Activated T-cell treated with anti-CD3 and anti-CD28 coated beads, Interleukin-2, amount 50 U/mL, for 72 hours (primary cell): ENCODE measurements around the gene DIP2C. TPM values are rescaled to one million over a fixed set of nuclear protein-coding genes. Genes with fewer than 3 reads are reported as not detected.
"Not testable (repeated sequence)": the region's sequence is repeated elsewhere in the genome, so short reads cannot be mapped to it uniquely, and the experiment has no call there.

Source experiments
- ATAC-seq, 2 donors: fragments of 150-1000 bp; cut with Tn5 transposase; replicated peaks in 1 of 2; 2 replicates each; pipeline ENCODE4 v1.10.0; 2021; ENCODE audit warnings: moderate library complexity in 2 of 2, mild to moderate bottlenecking in 1 of 2
- DNase-seq, 2 donors: peaks; one replicate each; pipeline ENCODE4 v3.0.0; 2021 to 2022; ENCODE audit warnings: mixed read lengths in 1 of 2
- H3K27ac Mint-ChIP-seq: one replicate; pipeline ENCODE4 v1.8.0; 2022; ENCODE audit warnings: mild to moderate bottlenecking, moderate library complexity, mixed read lengths
- H3K27me3 Mint-ChIP-seq: one replicate; pipeline ENCODE4 v1.8.0; 2022; ENCODE audit warnings: low read depth, mixed read lengths
- H3K36me3 Mint-ChIP-seq, 2 donors: one replicate each; pipeline ENCODE4 v1.8.0; 2022; ENCODE audit warnings: mixed read lengths in 2 of 2, mild to moderate bottlenecking in 1 of 2; ENCODE audit not compliant: insufficient read depth in 2 of 2
- H3K4me1 Mint-ChIP-seq: one replicate; pipeline ENCODE4 v1.8.0; 2022; ENCODE audit warnings: low read depth, mixed read lengths
- H3K4me3 Mint-ChIP-seq, 2 donors: one replicate each; pipeline ENCODE4 v1.8.0; 2022; ENCODE audit warnings: mild to moderate bottlenecking in 2 of 2, mixed read lengths in 2 of 2, moderate library complexity in 2 of 2
- H3K9me3 Mint-ChIP-seq, 2 donors: one replicate each; pipeline ENCODE4 v1.8.0; 2022; ENCODE audit warnings: mixed read lengths in 2 of 2
- total RNA-seq, 2 donors: library from RNA; stranded (reverse); gene quantifications; one replicate each; pipeline ENCODE4 v1.2.3, GENCODE V29; 2022

DIP2C gene
- total RNA-seq, 2 donors from 2014 or later, result 0.70 to 1.6 TPM

GRCh38 chr10:368107-368506 lies 321.4 kb downstream of the DIP2C start:
- not testable (repeated sequence) for H3K4me1 Mint-ChIP-seq, H3K36me3 Mint-ChIP-seq, DNase-seq, H3K9me3 Mint-ChIP-seq, H3K27me3 Mint-ChIP-seq, H3K27ac Mint-ChIP-seq, H3K4me3 Mint-ChIP-seq, ATAC-seq

GRCh38 chr10:367636-368035 lies 321.8 kb downstream of the DIP2C start:
- no peaks in the 10 kb centered on the region for H3K9me3 Mint-ChIP-seq
- H3K4me1 Mint-ChIP-seq, result no peaks in the 10 kb centered on the region
- H3K36me3 Mint-ChIP-seq, result no peaks in the 10 kb centered on the region
- H3K27ac Mint-ChIP-seq, result no peak overlapping the region
- DNase-seq (no peak), ATAC-seq (no peak)
- H3K4me3 Mint-ChIP-seq, result no peak overlapping the region
- no peaks in the 10 kb centered on the region for H3K27me3 Mint-ChIP-seq

- H3K27me3 Mint-ChIP-seq, result no peaks in the 10 kb centered on the region
- H3K9me3 Mint-ChIP-seq, result no peaks in the 10 kb centered on the region
- H3K4me3 Mint-ChIP-seq, result no peak overlapping the region
- DNase-seq (no peak), ATAC-seq (no peak)
- no peak overlapping the region for H3K27ac Mint-ChIP-seq
- no peaks in the 10 kb centered on the region for H3K36me3 Mint-ChIP-seq
- H3K4me1 Mint-ChIP-seq, result no peaks in the 10 kb centered on the region
Observed at GRCh38 chr10:366186-366585, 323.3 kb downstream of the DIP2C start.

DNA sequence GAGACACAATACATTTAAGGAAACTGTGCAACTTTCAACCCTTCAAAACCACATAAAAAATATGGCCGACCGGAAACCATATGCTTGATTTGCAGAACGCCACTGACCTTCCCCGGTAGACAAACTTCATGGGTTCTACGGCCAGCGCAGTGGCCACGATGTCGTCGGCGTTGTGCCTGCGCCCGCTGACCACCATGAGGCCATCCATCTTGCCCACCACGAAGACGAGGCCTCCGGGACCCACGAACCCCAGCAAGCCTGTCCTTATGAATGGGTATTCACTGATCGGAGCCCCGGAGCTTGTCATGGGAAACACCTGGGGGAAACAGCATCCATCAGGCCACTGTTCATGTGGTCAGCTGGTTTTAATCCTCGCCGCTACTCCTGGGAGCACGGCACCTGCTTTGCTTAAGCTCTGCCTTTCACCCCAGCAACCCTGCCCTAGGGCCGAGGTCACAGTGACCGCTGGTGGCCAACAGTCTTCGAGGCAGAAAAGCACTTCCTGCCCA lies 325.1 kb downstream of the DIP2C start:
- DNase-seq (no peak), ATAC-seq (no peak)
- Mint-ChIP-seq H3K4me3 (no peak overlapping the region), H3K27me3 (no peaks in the 10 kb centered on the region), H3K36me3 (no peaks in the 10 kb centered on the region), H3K27ac (no peak overlapping the region), H3K9me3 (no peaks in the 10 kb centered on the region), H3K4me1 (no peaks in the 10 kb centered on the region)

DNA sequence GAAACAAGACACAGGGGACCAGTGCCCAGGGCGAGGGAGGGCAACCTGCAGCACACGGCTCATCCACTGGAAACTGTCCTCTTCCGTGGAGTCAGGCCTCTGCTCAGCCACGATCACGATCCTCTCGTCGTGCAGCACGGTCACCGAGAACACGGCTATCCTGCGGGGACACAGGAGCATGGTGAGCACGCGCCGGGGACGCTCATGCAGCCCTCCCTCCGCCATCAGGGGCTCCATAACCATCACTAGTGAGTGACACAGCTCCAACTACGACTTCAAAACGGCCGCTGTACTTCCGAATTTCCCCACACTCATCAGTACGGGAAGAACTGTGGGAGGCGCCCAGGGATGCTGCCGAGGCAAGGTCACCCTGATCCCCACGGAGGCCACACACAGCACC lies 326.3 kb downstream of the DIP2C start:
- no peak for DNase-seq
- H3K36me3 Mint-ChIP-seq, result no peaks in the 10 kb centered on the region
- H3K4me1 Mint-ChIP-seq, result no peaks in the 10 kb centered on the region
- no peaks in the 10 kb centered on the region for H3K9me3 Mint-ChIP-seq
- no peak overlapping the region for H3K4me3 Mint-ChIP-seq
- H3K27me3 Mint-ChIP-seq, result no peaks in the 10 kb centered on the region
- ATAC-seq, result no peak
- no peak overlapping the region for H3K27ac Mint-ChIP-seq

- DNase-seq (no peak), ATAC-seq (no peak)
- Mint-ChIP-seq H3K9me3 (no peaks in the 10 kb centered on the region), H3K27me3 (no peaks in the 10 kb centered on the region), H3K36me3 (no peaks in the 10 kb centered on the region), H3K4me3 (no peak overlapping the region), H3K4me1 (no peaks in the 10 kb centered on the region), H3K27ac (no peak overlapping the region)
Observed at GRCh38 chr10:361203-362081, 328.0 kb downstream of the DIP2C start.

DNA sequence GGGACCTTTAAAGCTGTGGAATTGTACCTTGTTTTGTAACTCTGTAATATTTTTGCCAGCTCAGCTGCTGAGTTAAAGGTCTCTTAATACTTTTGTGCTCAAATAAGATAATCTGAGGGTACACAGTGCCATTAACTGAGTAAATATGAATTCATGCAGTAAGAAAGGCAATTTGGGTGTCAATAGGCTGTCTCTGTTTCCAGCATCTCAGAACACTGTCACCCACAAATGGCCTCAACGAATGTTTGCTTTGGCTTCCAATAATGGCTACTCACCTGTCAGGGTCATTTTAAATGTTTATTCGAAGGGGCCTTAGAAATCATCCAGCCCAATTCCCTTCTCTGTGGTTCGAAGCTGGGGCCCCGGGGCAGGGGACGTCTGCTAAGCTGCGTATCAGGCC lies 328.8 kb downstream of the DIP2C start:
- Mint-ChIP-seq H3K27me3 (no peaks in the 10 kb centered on the region), H3K4me1 (no peaks in the 10 kb centered on the region), H3K9me3 (no peaks in the 10 kb centered on the region), H3K36me3 (no peaks in the 10 kb centered on the region), H3K4me3 (no peak overlapping the region), H3K27ac (no peak overlapping the region)
- DNase-seq (no peak), ATAC-seq (no peak)

- Mint-ChIP-seq H3K4me1 (no peaks in the 10 kb centered on the region), H3K4me3 (no peak overlapping the region), H3K9me3 (no peaks in the 10 kb centered on the region), H3K27me3 (no peaks in the 10 kb centered on the region), H3K27ac (no peak overlapping the region), H3K36me3 (no peaks in the 10 kb centered on the region)
- ATAC-seq (no peak), DNase-seq (no peak)
Observed at GRCh38 chr10:359762-360161, 329.7 kb downstream of the DIP2C start.

DNA sequence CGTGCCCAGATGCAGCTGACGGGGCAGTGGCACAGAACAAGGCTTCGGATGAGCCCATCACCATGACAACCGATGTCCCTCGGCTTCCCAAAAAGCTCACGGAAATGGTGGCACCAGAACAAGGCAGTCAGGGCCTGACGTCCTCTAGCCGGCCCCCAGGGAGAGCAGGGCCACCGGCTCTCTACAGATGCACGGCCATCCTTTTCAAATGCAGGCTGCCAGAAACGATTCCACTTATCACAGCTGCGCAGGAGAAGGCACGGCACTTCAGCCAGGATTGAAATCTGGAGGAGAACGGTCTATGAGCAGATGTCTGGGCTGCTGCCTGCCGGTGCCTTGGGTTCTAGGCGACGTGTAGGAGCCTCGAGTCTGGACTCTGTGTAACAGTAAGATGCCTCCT lies 330.4 kb downstream of the DIP2C start:
- Mint-ChIP-seq H3K36me3 (no peaks in the 10 kb centered on the region), H3K27me3 (no peaks in the 10 kb centered on the region), H3K27ac (no peak overlapping the region), H3K9me3 (no peaks in the 10 kb centered on the region), H3K4me1 (no peaks in the 10 kb centered on the region), H3K4me3 (no peak overlapping the region)
- DNase-seq, result no peak
- no peak for ATAC-seq

DNA sequence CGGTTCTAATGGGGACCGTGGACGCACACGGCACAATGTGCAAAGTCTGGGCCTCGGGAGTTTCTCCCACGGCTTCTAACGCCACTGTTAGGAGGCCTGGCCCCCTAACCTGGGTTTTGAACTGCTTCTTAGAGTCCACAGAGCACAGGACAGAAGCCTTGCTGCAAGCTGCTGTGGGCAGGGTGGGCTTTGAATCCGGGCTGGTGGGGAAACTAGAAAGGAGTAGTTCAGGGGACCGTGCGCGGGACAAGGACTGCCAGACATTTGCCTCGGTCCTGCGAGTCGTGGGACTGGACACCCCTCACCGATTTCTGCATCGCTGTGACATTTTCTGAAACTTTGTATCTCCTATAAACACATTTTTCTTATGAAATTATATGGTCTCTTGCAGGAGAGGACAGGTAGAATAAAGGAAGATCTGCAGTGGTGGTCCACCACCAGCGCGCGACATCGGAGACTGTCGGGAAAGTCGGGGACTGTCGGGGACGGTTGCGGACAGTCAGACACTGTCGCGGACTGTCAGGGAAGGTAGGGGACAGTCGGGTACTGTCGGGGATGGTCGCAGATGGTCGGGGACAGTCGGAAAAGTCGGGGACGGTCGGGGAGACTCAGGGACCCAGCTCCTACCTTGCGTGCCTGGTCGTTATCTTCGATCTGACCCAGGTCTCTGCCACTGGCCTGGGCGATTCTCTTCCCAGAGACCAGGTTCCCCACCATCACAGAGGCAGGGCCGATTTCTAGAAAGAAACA lies 332.1 kb downstream of the DIP2C start:
- Mint-ChIP-seq H3K27me3 (no peaks in the 10 kb centered on the region), H3K36me3 (no peaks in the 10 kb centered on the region)

DNA sequence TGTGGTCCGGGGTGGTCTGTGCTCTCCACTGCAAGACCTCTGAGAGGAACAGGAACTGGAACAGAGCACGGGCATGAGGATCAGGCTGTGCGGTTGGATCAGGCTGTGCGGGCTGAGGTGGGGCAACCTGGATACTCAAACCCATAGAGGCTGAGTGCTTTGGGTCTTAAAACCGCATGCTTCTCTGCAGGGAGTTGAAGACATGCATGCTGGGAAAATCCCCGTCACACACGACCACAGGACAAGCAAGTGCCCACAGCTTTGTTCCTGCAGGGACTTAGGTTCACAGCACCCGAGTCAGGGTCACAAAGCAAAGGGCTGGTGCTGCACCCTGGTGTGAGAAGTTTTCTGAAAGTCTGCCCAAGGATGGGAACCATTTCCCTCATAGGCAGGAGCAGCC lies 333.0 kb downstream of the DIP2C start:
- DNase-seq (no peak), ATAC-seq (no peak)
- Mint-ChIP-seq H3K27me3 (no peaks in the 10 kb centered on the region), H3K4me3 (no peak overlapping the region), H3K9me3 (no peaks in the 10 kb centered on the region), H3K27ac (no peak overlapping the region), H3K4me1 (peaks cover 16% of the 10 kb centered on the region), H3K36me3 (no peaks in the 10 kb centered on the region)

More for the DNA sequence above, 332.1 kb downstream of the DIP2C start:
- Mint-ChIP-seq H3K4me3 (no peak overlapping the region), H3K9me3 (no peaks in the 10 kb centered on the region), H3K27ac (no peak overlapping the region), H3K4me1 (peaks cover 6% of the 10 kb centered on the region)
- DNase-seq, result no peak
- no peak for ATAC-seq

DNA sequence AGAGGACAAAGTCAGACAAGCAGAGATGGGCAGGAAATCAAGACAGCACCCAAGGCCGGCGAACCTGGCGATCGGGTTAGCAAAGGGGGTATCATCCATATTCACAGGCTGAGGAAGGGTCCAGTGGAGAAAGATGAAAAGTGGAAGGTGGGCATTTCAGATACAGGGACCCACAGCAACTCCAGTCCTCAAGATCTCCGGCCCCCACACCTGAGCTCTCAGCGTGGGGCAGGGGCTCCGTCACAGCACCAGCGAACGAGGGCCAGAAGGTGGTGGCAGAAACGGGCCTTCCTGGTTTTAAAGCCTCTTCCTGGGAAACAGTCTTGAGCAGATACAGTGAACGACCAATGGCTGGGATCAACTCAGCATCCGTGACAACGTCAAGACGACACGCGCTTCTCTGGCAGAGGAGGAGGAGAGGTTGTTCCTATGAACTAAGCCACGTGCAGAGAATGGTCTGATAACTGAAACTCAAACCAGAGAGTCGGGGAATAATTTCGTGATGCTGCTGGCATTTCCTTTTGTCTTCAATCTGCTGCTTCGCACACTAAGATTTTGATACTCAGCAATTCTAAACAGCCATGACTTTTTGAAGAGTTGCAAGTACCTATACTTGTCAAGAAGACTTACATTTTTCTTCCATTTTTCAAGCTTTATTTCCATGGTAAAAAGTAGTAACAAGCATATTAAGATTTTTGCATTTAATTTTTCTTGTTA lies 334.4 kb downstream of the DIP2C start:
- no peak for DNase-seq
- ATAC-seq, result no peak
- H3K36me3 Mint-ChIP-seq, result no peaks in the 10 kb centered on the region
- no peaks in the 10 kb centered on the region for H3K9me3 Mint-ChIP-seq
- no peaks in the 10 kb centered on the region for H3K27me3 Mint-ChIP-seq
- H3K4me1 Mint-ChIP-seq, result peaks cover 19% of the 10 kb centered on the region
- H3K4me3 Mint-ChIP-seq, result no peak overlapping the region
- H3K27ac Mint-ChIP-seq, result no peak overlapping the region
